ENCODE results near the gene DOCK2. TPM values are rescaled to one million over a fixed set of nuclear protein-coding genes. Genes with fewer than 3 reads are reported as not detected.

Gene DOCK2
- total and polyA plus RNA-seq, 9 of the 15 experiments (the other 6 are each of a cell fraction or from before 2014, with no cell fraction given), result 4.5 to 42.6 (median 20.5) TPM

DNA sequence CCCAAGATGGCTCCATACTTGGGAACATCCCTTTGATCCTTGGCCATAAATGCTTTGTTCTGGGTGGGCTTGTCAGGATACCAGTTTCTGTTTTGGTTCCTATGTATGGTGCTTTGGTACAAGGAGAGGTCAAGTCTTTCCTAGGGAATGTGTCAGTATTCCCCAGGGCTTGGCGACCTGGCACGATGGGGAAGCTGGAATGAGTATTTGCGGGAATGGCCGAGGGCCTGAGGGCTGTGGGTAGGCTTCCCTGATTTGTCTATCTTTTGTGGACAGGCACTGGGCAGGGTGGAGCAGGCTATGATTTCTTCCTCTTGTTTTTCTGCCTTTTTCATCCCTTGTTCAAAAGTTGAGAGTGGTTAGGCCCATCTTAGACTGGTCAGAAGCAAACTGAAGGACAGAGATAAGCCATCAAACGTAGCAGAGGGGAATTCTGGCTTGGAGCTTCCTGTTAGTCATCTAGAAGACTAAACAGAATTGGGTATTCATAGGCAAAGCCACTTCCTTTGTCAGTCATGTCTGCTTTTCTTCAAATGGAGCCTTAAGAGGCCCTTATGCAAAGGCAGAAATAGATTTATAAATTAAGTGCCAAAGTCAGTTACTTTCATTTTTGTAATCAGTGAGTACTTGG is 13.7 kb downstream of the DOCK2 start (continued):
- TF ChIP-seq GABPB2 (CRISPR knock-in tag; conservative IDR thresholded peaks at IDR 0.05), result no peak
- TF ChIP-seq, protein P1, sequence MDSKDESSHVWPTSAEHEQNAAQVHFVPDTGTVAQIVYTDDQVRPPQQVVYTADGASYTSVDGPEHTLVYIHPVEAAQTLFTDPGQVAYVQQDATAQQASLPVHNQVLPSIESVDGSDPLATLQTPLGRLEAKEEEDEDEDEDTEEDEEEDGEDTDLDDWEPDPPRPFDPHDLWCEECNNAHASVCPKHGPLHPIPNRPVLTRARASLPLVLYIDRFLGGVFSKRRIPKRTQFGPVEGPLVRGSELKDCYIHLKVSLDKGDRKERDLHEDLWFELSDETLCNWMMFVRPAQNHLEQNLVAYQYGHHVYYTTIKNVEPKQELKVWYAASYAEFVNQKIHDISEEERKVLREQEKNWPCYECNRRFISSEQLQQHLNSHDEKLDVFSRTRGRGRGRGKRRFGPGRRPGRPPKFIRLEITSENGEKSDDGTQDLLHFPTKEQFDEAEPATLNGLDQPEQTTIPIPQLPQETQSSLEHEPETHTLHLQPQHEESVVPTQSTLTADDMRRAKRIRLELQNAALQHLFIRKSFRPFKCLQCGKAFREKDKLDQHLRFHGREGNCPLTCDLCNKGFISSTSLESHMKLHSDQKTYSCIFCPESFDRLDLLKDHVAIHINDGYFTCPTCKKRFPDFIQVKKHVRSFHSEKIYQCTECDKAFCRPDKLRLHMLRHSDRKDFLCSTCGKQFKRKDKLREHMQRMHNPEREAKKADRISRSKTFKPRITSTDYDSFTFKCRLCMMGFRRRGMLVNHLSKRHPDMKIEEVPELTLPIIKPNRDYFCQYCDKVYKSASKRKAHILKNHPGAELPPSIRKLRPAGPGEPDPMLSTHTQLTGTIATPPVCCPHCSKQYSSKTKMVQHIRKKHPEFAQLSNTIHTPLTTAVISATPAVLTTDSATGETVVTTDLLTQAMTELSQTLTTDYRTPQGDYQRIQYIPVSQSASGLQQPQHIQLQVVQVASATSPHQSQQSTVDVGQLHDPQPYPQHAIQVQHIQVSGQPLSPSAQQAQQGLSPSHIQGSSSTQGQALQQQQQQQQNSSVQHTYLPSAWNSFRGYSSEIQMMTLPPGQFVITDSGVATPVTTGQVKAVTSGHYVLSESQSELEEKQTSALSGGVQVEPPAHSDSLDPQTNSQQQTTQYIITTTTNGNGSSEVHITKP (IDR thresholded peaks at IDR 0.05; ENCODE audit: partially characterized antibody), result peak; percentile 89
- no peak for TF ChIP-seq ZBTB8A (IDR thresholded peaks at IDR 0.05; ENCODE audit: partially characterized antibody)
- TF ChIP-seq, protein P2, sequence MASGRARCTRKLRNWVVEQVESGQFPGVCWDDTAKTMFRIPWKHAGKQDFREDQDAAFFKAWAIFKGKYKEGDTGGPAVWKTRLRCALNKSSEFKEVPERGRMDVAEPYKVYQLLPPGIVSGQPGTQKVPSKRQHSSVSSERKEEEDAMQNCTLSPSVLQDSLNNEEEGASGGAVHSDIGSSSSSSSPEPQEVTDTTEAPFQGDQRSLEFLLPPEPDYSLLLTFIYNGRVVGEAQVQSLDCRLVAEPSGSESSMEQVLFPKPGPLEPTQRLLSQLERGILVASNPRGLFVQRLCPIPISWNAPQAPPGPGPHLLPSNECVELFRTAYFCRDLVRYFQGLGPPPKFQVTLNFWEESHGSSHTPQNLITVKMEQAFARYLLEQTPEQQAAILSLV (tag; IDR thresholded peaks at IDR 0.05), result no peak
- no peak for TF ChIP-seq CCNT2 (IDR thresholded peaks at IDR 0.05; ENCODE audit: borderline replicate concordance, extremely low read depth, insufficient read length, low read depth, low read length)
- no peak for TF ChIP-seq ZNF77 (CRISPR knock-in tag; IDR thresholded peaks at IDR 0.05)
- TF ChIP-seq, protein P3, sequence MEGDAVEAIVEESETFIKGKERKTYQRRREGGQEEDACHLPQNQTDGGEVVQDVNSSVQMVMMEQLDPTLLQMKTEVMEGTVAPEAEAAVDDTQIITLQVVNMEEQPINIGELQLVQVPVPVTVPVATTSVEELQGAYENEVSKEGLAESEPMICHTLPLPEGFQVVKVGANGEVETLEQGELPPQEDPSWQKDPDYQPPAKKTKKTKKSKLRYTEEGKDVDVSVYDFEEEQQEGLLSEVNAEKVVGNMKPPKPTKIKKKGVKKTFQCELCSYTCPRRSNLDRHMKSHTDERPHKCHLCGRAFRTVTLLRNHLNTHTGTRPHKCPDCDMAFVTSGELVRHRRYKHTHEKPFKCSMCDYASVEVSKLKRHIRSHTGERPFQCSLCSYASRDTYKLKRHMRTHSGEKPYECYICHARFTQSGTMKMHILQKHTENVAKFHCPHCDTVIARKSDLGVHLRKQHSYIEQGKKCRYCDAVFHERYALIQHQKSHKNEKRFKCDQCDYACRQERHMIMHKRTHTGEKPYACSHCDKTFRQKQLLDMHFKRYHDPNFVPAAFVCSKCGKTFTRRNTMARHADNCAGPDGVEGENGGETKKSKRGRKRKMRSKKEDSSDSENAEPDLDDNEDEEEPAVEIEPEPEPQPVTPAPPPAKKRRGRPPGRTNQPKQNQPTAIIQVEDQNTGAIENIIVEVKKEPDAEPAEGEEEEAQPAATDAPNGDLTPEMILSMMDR (IDR thresholded peaks at IDR 0.05 in 2 of 3, conservative IDR thresholded peaks at IDR 0.05 in 1 of 3; ENCODE audit: insufficient read depth in 2 of 3, low read depth in 1 of 3, low read length in 3 of 3), result no peak
- TF ChIP-seq ZNF23 (CRISPR knock-in tag; IDR thresholded peaks at IDR 0.05), result no peak
- TF ChIP-seq TRIM28 (IDR thresholded peaks at IDR 0.05), result no peak
- TF ChIP-seq SMARCA4 (IDR thresholded peaks at IDR 0.05), result peak; percentile 75; the same call in 1 of the 2 replicates
- TF ChIP-seq, protein P4, sequence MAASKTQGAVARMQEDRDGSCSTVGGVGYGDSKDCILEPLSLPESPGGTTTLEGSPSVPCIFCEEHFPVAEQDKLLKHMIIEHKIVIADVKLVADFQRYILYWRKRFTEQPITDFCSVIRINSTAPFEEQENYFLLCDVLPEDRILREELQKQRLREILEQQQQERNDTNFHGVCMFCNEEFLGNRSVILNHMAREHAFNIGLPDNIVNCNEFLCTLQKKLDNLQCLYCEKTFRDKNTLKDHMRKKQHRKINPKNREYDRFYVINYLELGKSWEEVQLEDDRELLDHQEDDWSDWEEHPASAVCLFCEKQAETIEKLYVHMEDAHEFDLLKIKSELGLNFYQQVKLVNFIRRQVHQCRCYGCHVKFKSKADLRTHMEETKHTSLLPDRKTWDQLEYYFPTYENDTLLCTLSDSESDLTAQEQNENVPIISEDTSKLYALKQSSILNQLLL (CRISPR knock-in tag; IDR thresholded peaks at IDR 0.05; ENCODE audit: borderline replicate concordance), result no peak
- TF ChIP-seq SMAD2 (IDR thresholded peaks at IDR 0.05; ENCODE audit: low read depth, low read length), result no peak
- TF ChIP-seq POLR2G (IDR thresholded peaks at IDR 0.05; ENCODE audit: low read depth, low read length), result no peak
- no peak; the same call in 1 of the 2 replicates for TF ChIP-seq EP300 (IDR thresholded peaks at IDR 0.05; ENCODE audit: low read length)
- TF ChIP-seq, protein P5, sequence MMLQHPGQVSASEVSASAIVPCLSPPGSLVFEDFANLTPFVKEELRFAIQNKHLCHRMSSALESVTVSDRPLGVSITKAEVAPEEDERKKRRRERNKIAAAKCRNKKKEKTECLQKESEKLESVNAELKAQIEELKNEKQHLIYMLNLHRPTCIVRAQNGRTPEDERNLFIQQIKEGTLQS (IDR thresholded peaks at IDR 0.05), result peak; percentile 28; the same call in 1 of the 2 replicates
- TF ChIP-seq, protein P5 (CRISPR knock-in tag; conservative IDR thresholded peaks at IDR 0.05), result no peak
- TF ChIP-seq, protein P6, sequence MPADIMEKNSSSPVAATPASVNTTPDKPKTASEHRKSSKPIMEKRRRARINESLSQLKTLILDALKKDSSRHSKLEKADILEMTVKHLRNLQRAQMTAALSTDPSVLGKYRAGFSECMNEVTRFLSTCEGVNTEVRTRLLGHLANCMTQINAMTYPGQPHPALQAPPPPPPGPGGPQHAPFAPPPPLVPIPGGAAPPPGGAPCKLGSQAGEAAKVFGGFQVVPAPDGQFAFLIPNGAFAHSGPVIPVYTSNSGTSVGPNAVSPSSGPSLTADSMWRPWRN (IDR thresholded peaks at IDR 0.05; ENCODE audit: low read depth), result no peak
- TF ChIP-seq ZNF282 (CRISPR knock-in tag; IDR thresholded peaks at IDR 0.05), result no peak
- TF ChIP-seq STAT5A (IDR thresholded peaks at IDR 0.05; ENCODE audit: borderline replicate concordance, low read length), result no peak; the same call in 1 of the 2 replicates

Measured in K562 (cell line).